Measurements from ENCODE around the gene DOCK10. TPM values are rescaled to one million over a fixed set of nuclear protein-coding genes. Genes with fewer than 3 reads are reported as not detected.

DOCK10 gene
- total RNA-seq, 2 donors from 2014 or later: 185 to 233 TPM

DNA sequence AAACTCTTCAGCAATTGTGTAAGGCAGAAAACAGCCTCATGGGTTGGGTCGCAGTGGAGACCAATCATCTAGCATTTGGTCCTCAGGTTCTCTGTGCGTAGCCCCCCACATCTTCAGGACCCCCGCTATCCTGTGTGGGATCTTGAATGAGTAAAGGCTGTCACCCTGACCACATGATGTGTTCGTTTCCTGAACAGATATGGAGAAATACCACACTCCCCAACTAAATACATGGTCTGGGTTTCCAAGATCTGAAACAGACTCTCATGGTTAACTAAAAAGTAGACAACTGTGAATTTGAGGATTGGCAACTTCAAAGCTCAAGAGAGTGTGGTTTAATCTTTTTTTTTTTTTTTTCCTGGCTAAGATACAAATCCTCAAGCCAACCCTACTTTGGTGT, 23.2 kb downstream of the DOCK10 start:
- no peak overlapping the region for H3K4me3 Mint-ChIP-seq
- no peaks in the 10 kb centered on the region for H3K27me3 Mint-ChIP-seq
- ATAC-seq (no peak), DNase-seq (no peak)
- peaks cover 6% of the 10 kb centered on the region for H3K36me3 Mint-ChIP-seq (ENCODE audit: low read depth)
- H3K9me3 ChIP-seq (ENCODE audit: control insufficient read depth, low read length, poor library complexity, severe bottlenecking): no peaks in the 10 kb centered on the region
- H3K27ac Mint-ChIP-seq: peak overlapping the region; percentile 71
- peaks cover 45% of the 10 kb centered on the region for H3K4me1 Mint-ChIP-seq

DNA sequence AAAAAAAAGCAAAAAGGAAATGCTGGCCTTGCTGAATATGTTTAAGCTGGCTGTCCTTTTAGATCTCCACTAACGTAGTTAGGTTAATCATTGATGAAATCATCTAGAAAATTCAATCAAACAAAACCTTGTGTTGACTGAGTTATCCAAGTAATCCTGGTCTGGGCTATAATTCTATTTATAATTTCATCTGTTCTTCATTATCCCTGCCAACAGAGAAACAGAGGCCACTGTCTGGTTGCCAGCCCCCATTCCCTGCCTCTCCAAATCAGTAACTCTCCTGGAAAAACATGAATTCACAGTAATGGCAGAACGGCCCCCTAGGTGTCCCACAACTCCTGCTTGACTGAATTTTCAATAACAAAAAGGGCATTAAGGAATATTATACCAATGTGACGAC, 24.6 kb downstream of the DOCK10 start:
- no peaks in the 10 kb centered on the region for H3K9me3 ChIP-seq (ENCODE audit: control insufficient read depth, low read length, poor library complexity, severe bottlenecking)
- Mint-ChIP-seq H3K27ac (peak overlapping the region; percentile 72), H3K4me1 (peaks cover 46% of the 10 kb centered on the region), H3K27me3 (no peaks in the 10 kb centered on the region), H3K4me3 (no peak overlapping the region), H3K36me3 (ENCODE audit: low read depth) (peaks cover 6% of the 10 kb centered on the region)
- ATAC-seq (no peak), DNase-seq (no peak)

DNA sequence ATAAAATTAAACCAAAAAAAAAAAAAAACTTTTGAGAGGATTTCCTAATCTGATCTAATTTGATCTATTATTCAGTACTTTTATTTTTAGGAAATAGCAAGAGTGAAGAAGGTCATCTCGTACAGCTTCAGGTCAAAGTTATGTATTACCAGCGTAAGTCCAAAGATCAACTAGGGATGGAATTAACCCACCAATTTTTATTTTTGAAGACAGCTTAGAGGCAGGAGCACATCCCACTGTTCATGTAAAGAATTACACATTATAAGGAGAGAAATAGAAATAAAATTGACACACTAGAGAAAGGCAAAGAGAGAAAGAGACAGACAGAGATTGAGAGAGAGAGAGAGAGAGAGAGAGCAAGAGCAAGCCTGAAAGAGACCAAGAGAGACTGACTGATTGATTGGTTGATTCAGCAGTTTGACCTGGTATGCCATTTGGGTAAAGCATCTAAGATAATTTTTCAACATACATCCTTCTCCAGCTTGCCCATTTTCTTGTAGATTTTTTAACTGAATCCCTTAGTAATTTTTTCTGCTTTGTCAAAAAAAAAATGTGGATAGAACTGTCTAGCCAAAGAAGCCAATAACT, 25.1 kb downstream of the DOCK10 start:
- Mint-ChIP-seq H3K27ac (peak overlapping the region; percentile 72), H3K4me3 (no peak overlapping the region), H3K36me3 (ENCODE audit: low read depth) (peaks cover 3% of the 10 kb centered on the region), H3K4me1 (peaks cover 43% of the 10 kb centered on the region), H3K27me3 (no peaks in the 10 kb centered on the region)
- DNase-seq: no peak
- ATAC-seq: no peak
- no peaks in the 10 kb centered on the region for H3K9me3 ChIP-seq (ENCODE audit: control insufficient read depth, low read length, poor library complexity, severe bottlenecking)

DNA sequence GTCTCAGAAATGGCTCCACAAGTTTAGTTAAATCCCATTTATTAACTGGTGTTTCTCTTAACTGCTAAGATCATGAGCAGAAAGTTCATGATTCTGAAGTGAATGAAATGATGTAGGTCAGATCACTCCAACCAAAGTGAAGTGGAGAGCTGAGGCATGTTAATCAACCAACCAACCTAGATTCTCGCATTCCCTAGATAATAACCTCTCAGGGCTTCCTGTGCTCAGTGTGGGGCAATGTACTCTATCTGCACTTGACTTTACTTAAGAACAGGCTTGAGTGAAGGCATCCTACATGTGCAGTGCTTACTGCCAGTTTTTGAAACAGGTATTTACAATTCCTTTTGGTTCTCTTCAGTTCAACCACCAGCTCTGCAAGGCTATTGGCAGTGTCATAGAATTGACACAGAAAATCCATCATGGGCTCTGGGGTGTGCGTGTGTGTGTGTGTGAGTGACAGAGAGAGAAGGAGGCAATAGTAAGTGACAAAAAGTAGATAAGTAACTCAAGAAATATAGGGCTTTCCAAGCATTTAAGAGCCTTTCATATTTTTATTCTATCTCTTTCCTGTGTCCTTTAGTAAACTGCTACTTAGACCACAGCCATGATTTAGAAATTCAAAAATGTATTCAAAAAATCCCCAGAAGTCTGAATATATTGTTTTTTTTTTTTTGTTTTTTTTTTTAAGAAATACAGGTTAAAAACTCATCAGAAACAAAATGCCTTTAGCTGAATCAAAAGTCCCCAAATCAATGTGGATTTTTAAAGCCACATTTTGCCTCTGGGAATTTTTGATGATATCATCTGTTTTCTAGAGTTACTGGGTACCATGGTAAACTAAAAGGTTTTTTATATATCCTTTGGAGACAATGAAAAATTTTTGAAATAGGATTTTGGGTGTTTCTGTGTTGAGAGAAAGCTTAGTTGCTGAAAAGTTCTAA, 28.6 kb downstream of the DOCK10 start:
- no peaks in the 10 kb centered on the region for H3K9me3 ChIP-seq (ENCODE audit: control insufficient read depth, low read length, poor library complexity, severe bottlenecking)
- Mint-ChIP-seq H3K27me3 (no peaks in the 10 kb centered on the region), H3K4me3 (no peak overlapping the region), H3K36me3 (ENCODE audit: low read depth) (peaks cover 2% of the 10 kb centered on the region), H3K4me1 (peaks cover 56% of the 10 kb centered on the region), H3K27ac (peak overlapping the region; percentile 69)
- DNase-seq: no peak
- peak; percentile 42 for ATAC-seq

DNA sequence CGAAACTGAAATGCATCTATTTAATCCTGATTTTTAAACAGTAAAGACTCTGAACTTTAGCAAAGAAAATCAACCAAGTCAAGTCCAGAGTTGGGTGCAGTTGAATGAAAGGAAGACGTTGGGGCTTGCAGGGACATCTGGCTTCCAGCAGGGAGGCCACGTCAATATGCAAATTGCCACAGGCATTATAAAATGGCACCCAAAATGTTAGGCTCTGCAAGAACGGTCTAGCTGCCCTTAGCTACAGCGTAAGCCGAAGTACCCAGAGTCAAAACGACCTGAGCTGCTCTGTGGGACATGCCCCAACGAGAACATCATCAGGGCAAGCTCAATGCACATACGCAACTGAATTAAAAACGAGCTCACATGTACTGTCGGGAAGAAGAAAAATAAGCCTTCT, 30.7 kb downstream of the DOCK10 start:
- no peaks in the 10 kb centered on the region for H3K9me3 ChIP-seq (ENCODE audit: control insufficient read depth, low read length, poor library complexity, severe bottlenecking)
- Mint-ChIP-seq H3K4me3 (no peak overlapping the region), H3K27ac (peak overlapping the region; percentile 90), H3K4me1 (peaks cover 64% of the 10 kb centered on the region), H3K36me3 (ENCODE audit: low read depth) (peaks cover 2% of the 10 kb centered on the region), H3K27me3 (no peaks in the 10 kb centered on the region)
- DNase-seq (no peak), ATAC-seq (no peak)

DNA sequence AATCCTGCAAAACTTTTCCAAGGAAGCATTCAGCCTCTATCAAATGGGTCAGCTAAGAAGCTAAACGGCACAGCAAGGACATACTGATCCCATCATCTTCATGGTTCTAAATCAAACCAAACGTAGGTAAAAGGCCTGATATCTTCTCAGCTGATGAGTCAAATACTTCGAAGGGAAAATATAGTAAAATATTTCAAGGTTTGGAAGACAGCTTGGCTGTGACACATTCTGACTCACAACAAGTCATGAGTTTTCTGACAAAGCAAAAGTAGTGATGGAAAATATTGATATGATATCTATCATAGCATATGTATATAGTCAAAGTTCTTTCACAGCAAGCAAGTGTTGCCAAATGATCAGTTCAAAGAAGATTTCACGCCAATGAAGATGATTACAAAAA, 31.5 kb downstream of the DOCK10 start:
- DNase-seq (no peak), ATAC-seq (no peak)
- H3K4me1 Mint-ChIP-seq: peaks cover 69% of the 10 kb centered on the region
- no peaks in the 10 kb centered on the region for H3K9me3 ChIP-seq (ENCODE audit: control insufficient read depth, low read length, poor library complexity, severe bottlenecking)
- no peaks in the 10 kb centered on the region for H3K27me3 Mint-ChIP-seq
- H3K4me3 Mint-ChIP-seq: no peak overlapping the region
- peaks cover 2% of the 10 kb centered on the region for H3K36me3 Mint-ChIP-seq (ENCODE audit: low read depth)
- H3K27ac Mint-ChIP-seq: peak overlapping the region; percentile 90

DNA sequence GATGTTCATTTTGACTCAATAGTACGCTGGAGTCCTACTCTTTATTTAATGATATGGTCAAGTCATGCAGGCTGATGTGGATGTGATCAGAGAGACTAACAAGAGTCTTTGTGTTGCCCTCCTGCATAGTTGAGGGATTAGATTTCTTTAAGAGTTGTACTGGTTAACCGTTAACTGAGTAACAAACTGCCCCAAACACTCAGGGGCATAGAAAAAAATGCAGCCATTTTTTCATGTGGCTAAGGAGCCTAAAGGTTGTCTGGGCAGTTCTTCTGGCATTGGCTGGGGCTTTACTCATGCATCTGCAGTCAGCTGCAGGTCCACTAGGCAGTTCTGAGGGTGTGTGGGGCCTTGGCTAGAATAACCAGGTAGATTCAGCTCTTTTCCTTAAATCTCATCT, 32.5 kb downstream of the DOCK10 start:
- no peak for ATAC-seq

DNA sequence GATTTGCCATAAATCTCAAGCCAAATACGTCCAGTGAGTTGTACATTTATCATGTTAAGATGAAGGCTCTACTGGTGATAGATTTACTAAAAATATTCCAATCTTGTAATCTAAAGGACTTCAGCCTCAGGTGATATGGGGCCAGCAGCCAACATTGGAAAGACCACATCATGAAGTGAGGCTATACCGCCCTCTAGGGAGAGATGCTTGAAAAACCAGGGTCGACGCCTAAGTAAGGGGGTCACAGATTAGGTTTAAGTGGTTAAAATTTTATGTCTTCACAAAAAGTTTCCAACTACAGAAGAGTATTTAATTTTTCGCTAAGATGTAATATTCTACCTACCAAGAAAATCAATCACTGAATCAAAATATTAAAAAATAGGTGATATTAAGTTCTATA, 33.3 kb downstream of the DOCK10 start:
- peak overlapping the region; percentile 90 for H3K27ac Mint-ChIP-seq
- H3K27me3 Mint-ChIP-seq: no peaks in the 10 kb centered on the region
- peaks cover 2% of the 10 kb centered on the region for H3K36me3 Mint-ChIP-seq (ENCODE audit: low read depth)
- peaks cover 67% of the 10 kb centered on the region for H3K4me1 Mint-ChIP-seq
- no peak for DNase-seq
- no peak overlapping the region for H3K4me3 Mint-ChIP-seq
- H3K9me3 ChIP-seq (ENCODE audit: control insufficient read depth, low read length, poor library complexity, severe bottlenecking): no peaks in the 10 kb centered on the region
- peak; percentile 44 for ATAC-seq

More for the DNA sequence above, 32.5 kb downstream of the DOCK10 start:
- Mint-ChIP-seq H3K27ac (peak overlapping the region; percentile 90), H3K36me3 (ENCODE audit: low read depth) (peaks cover 2% of the 10 kb centered on the region), H3K4me3 (no peak overlapping the region), H3K27me3 (no peaks in the 10 kb centered on the region), H3K4me1 (peaks cover 66% of the 10 kb centered on the region)
- no peak for DNase-seq
- no peaks in the 10 kb centered on the region for H3K9me3 ChIP-seq (ENCODE audit: control insufficient read depth, low read length, poor library complexity, severe bottlenecking)

DNA sequence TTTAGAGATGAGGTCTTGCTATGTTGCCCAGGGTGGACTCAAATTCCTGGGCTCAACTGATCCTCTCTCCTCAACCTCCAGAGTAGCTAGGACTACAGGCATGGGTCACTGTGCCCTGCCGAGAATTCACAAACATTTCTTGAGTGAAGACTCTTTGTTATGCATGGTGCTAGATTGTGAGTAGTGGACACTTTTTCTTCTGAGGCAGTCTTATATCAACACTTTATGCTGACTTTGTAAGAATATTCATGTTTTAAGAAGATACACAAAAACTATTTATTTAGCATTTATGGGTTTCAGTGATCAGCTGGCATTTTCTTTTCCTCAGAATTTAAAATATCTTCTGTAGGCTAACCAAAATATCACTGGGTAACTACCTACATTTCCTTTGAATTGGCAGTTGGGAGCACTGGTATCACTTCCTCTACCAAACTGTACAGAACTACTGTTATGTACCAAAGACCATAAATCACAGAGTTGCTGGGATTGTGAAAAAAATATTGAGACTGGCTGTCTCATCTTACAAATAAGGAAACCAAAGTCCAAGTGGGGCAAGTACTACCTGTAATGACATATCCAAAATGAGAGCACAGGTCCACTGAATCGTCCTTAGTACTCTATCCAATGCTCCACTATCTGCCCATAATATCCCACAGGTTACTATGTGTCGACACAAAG, 34.0 kb downstream of the DOCK10 start:
- Mint-ChIP-seq H3K36me3 (ENCODE audit: low read depth) (peaks cover 2% of the 10 kb centered on the region), H3K4me1 (peaks cover 65% of the 10 kb centered on the region), H3K4me3 (no peak overlapping the region), H3K27me3 (no peaks in the 10 kb centered on the region), H3K27ac (peak overlapping the region; percentile 90)
- no peaks in the 10 kb centered on the region for H3K9me3 ChIP-seq (ENCODE audit: control insufficient read depth, low read length, poor library complexity, severe bottlenecking)
- ATAC-seq (no peak), DNase-seq (no peak)

DNA sequence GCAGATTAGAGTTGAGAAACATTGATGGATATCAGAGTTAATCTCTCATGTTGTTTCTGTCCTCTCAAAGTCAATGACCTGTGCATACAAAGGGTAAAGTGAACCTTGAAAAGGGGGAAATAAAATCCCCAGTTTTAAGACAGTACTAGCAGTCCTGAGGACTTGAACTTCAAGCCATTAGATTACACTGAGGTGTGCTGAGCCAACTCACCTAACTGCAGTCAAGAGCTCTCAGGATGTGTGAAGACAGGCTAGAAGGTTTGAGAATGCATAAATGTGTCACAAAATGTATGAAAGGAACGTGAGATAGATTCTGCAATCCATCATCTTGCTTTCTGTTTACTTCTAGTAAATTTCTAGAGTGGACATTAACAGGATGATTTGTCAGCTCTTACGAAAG, 35.5 kb downstream of the DOCK10 start:
- Mint-ChIP-seq H3K36me3 (ENCODE audit: low read depth) (peaks cover 2% of the 10 kb centered on the region), H3K27me3 (no peaks in the 10 kb centered on the region), H3K4me3 (peak overlapping the region; percentile 36), H3K4me1 (peaks cover 67% of the 10 kb centered on the region), H3K27ac (peak overlapping the region; percentile 90)
- DNase-seq: no peak
- no peak for ATAC-seq
- no peaks in the 10 kb centered on the region for H3K9me3 ChIP-seq (ENCODE audit: control insufficient read depth, low read length, poor library complexity, severe bottlenecking)

DNA sequence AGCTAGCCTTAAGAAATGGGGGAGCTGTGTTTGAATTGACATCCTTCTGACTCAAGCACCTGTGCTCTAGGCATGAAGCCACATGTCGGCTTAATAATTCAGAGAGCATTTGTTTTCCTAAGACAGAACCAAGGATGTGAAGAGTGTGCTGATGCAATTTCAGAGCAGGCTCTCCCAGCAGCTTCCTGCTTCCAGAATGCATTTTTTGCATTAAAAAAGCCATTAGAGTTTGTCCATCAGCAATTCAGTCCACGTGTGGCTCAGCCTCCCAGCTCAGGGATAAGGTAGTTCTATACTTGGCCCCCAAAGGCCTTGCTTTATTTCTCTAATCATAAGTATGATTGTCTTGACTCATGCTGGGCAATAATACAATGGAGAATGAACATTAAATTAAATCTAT, 37.7 kb downstream of the DOCK10 start:
- H3K36me3 Mint-ChIP-seq (ENCODE audit: low read depth): no peaks in the 10 kb centered on the region
- no peak overlapping the region for H3K4me3 Mint-ChIP-seq
- H3K9me3 ChIP-seq (ENCODE audit: control insufficient read depth, low read length, poor library complexity, severe bottlenecking): no peaks in the 10 kb centered on the region
- H3K4me1 Mint-ChIP-seq: peaks cover 58% of the 10 kb centered on the region
- no peaks in the 10 kb centered on the region for H3K27me3 Mint-ChIP-seq
- ATAC-seq (no peak), DNase-seq (no peak)
- no peak overlapping the region for H3K27ac Mint-ChIP-seq

DNA sequence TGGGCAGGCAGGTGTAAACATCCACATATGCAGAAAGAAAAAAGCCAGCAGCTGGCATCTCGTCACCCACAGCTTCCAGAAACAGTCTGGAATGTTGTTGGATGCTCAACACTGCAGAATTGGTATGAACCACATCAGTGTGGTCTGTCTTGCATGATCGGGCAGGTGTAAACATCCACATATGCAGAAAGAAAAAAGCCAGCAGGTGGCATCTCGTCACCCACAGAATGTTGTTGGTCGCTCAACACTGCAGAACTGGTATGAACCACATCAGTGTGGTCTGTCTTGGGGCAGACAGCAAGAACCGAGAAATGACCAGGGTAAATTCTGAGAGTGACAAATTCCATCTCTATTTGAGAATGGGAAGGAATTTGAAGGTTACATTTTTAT, 39.6 kb downstream of the DOCK10 start:
- no peaks in the 10 kb centered on the region for H3K9me3 ChIP-seq (ENCODE audit: control insufficient read depth, low read length, poor library complexity, severe bottlenecking)
- Mint-ChIP-seq H3K36me3 (ENCODE audit: low read depth) (peaks cover 4% of the 10 kb centered on the region), H3K27me3 (no peaks in the 10 kb centered on the region), H3K27ac (peak overlapping the region; percentile 82), H3K4me3 (no peak overlapping the region), H3K4me1 (peaks cover 51% of the 10 kb centered on the region)
- ATAC-seq (peak; percentile 71), DNase-seq (no peak)

DNA sequence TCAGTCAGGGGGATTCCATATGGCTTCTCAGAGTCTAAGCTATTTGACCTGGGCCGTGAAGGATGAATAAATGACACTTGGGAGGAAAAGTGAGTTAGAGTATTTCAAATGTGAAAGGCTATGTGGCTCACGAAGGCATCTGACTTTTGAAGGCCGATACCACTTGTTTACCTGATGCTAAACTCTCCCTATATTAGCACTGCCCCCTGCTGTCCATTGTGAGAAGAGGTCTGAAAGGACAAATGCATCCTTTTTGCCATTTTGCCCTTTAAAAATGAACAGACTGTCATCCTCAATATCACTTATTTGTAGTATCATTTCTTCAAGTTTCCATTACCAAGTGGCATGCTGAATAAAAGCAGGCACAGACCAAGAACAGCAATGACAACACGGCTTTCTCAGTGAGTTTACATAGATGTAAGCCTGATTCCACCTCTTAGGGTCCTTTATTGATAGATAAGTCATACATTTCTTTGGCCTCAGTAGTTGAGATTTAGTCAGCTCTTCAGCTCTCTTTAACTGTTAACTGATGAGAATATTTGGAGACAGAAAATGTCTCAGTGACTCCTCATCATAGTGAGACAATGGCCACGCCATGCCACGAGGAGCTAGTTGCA, 40.1 kb downstream of the DOCK10 start:
- H3K4me1 Mint-ChIP-seq: peaks cover 51% of the 10 kb centered on the region
- ATAC-seq: peak; percentile 89
- peak; percentile 23 to 54 (median 31) for DNase-seq
- H3K36me3 Mint-ChIP-seq (ENCODE audit: low read depth): peaks cover 5% of the 10 kb centered on the region
- H3K27ac Mint-ChIP-seq: peak overlapping the region; percentile 82
- H3K9me3 ChIP-seq (ENCODE audit: control insufficient read depth, low read length, poor library complexity, severe bottlenecking): no peaks in the 10 kb centered on the region
- peak overlapping the region; percentile 33 for H3K4me3 Mint-ChIP-seq
- no peaks in the 10 kb centered on the region for H3K27me3 Mint-ChIP-seq

Measured in T-helper 17 cell (primary cell).